Keratinocyte (primary cell): Measurements from ENCODE around the gene H2AZ2. TPM values are rescaled to one million over a fixed set of nuclear protein-coding genes. Genes with fewer than 3 reads are reported as not detected.

Source experiments
- DNase-seq: peaks from one replicate; pipeline ENCODE4 v3.0.0-alpha.2; 2011; ENCODE audit warnings: low read depth, missing footprints, low spot score
- FAIRE-seq: peaks from 2 replicates; lab custom pipeline; 2011; peaks lifted over from hg19 to GRCh38; lab: Jason Lieb, UNC
- H2AFZ ChIP-seq: 2 replicates; pipeline ENCODE4 v1.6.0; 2012; ENCODE audit warnings: low read length, control low read depth, inconsistent platforms; ENCODE audit not compliant: control insufficient read depth
- H3K27ac ChIP-seq: 2 replicates; pipeline ENCODE4 v1.5.1; 2011; ENCODE audit warnings: low read length; ENCODE audit not compliant: control insufficient read depth, insufficient read depth
- H3K27me3 ChIP-seq: 3 replicates; pipeline ENCODE4 v1.6.0; 2011; ENCODE audit warnings: low read length; ENCODE audit not compliant: control insufficient read depth, insufficient read depth; ENCODE audit errors: extremely low read depth
- H3K36me3 ChIP-seq, 2 experiments: 2 replicates in 1 of 2; 3 replicates in 1 of 2; pipeline ENCODE4 v1.5.1; 2011; ENCODE audit warnings: low read length in 2 of 2, mild to moderate bottlenecking in 1 of 2; ENCODE audit not compliant: control insufficient read depth in 2 of 2, insufficient read depth in 2 of 2; ENCODE audit errors: extremely low read depth in 1 of 2
- H3K4me1 ChIP-seq: 3 replicates; pipeline ENCODE4 v1.5.1; 2011; ENCODE audit warnings: low read length; ENCODE audit not compliant: control insufficient read depth, insufficient read depth; ENCODE audit errors: extremely low read depth
- H3K4me2 ChIP-seq: 3 replicates; pipeline ENCODE4 v1.6.0; 2011; ENCODE audit warnings: low read depth, low read length; ENCODE audit not compliant: control insufficient read depth, insufficient read depth; ENCODE audit errors: extremely low read depth
- H3K4me3 ChIP-seq, 3 experiments: fragments of 200-600 bp in 1 of 3; sonication (generic) in 1 of 3; 2 replicates in 2 of 3; 3 replicates in 1 of 3; pipeline ENCODE4 v1.5.1; 2011 to 2016; ENCODE audit warnings: low read length in 3 of 3, mild to moderate bottlenecking in 3 of 3, control low read depth in 2 of 3, inconsistent platforms in 1 of 3, low read depth in 1 of 3, mixed read lengths in 1 of 3, mixed run types in 1 of 3, moderate library complexity in 1 of 3; ENCODE audit not compliant: control insufficient read depth in 2 of 3, insufficient read depth in 2 of 3; ENCODE audit errors: extremely low read depth in 1 of 3
- H3K79me2 ChIP-seq: 2 replicates; pipeline ENCODE4 v1.6.0; 2012; ENCODE audit warnings: low read length; ENCODE audit not compliant: control insufficient read depth, insufficient read depth
- H3K9ac ChIP-seq: 3 replicates; pipeline ENCODE4 v1.6.0; 2011; ENCODE audit warnings: low read length; ENCODE audit not compliant: control insufficient read depth, insufficient read depth; ENCODE audit errors: extremely low read depth
- H3K9me1 ChIP-seq: 3 replicates; pipeline ENCODE4 v1.6.0; 2011; ENCODE audit warnings: low read length; ENCODE audit not compliant: control insufficient read depth, insufficient read depth; ENCODE audit errors: extremely low read depth
- H3K9me3 ChIP-seq: 2 replicates; pipeline ENCODE4 v1.5.1; 2012; ENCODE audit warnings: low read depth, low read length; ENCODE audit not compliant: control insufficient read depth
- H4K20me1 ChIP-seq: 3 replicates; pipeline ENCODE4 v1.6.0; 2011; ENCODE audit warnings: low read length; ENCODE audit not compliant: control insufficient read depth, insufficient read depth; ENCODE audit errors: extremely low read depth
- EZH2 ChIP-seq: IDR thresholded peaks from one replicate; pipeline ENCODE4 v1.6.1; 2012; ENCODE audit warnings: inconsistent platforms, mild to moderate bottlenecking, low read length, moderate library complexity
- dilution Hi-C: fragments of 300-500 bp; cut with MboI; formaldehyde crosslinking; loops from one replicate; pipeline ENCODE4 v1.7.0; 2020; ENCODE audit warnings: low sequenced_read_pairs; ENCODE audit not compliant: extremely low pct_ligation_motif_present
- polyA plus RNA-seq, 5 experiments: library from polyadenylated mRNA; depleted of rRNA in 3 of 5; stranded (reverse) in 3 of 5; stranded (forward) in 1 of 5; unstranded in 1 of 5; fragments of >200 nt; gene quantifications; 1 replicate in 1 of 5; 2 replicates in 3 of 5; 3 replicates in 1 of 5; pipeline versions ENCODE4 v1.2.1 to v1.2.3, GENCODE V29; 2011 to 2012; ENCODE audit warnings: missing spikeins in 2 of 5, low read depth in 1 of 5, low replicate concordance in 1 of 5
- TF ChIP-seq, protein P1 (sequence below), 3 experiments: IDR thresholded peaks in 1 of 3; conservative IDR thresholded peaks in 1 of 3; optimal IDR thresholded peaks in 1 of 3; 2 replicates in 2 of 3; 3 replicates in 1 of 3; pipeline versions ENCODE3 to v1.5.1; 2011; ENCODE audit warnings: low read length in 3 of 3, mild to moderate bottlenecking in 3 of 3, moderate library complexity in 2 of 3, control low read depth in 1 of 3, inconsistent platforms in 1 of 3; ENCODE audit not compliant: insufficient read depth in 2 of 3; ENCODE audit errors: extremely low read depth in 1 of 3

H2AZ2 gene
- polyA plus RNA-seq, 1 donor (not counting 4 experiments of a cell fraction or from before 2014, with no cell fraction given): 131 TPM

DNA sequence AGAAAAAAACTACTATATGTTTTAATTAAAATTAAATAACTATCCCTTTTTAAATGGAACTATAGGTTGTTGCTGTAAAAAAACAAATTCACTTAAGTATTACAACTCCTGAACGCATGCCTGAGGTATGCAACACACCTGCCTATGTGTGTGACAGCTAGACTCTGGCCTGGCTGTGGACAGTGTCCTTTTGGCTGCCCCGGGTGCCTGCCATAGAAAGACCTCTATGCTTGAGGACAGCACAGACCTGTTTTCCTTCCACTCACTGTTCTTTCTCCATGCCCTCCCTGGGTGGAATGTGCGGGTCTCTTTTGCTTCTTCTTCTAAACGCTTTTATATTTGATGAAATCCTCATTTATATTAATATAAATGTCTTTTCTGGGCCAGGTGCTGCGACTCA, 57.9 kb downstream of the H2AZ2 start:
- Histone ChIP-seq H3K4me1 (no peaks in the 10 kb centered on the region), H3K79me2 (no peaks in the 10 kb centered on the region), H3K36me3 (no peaks in the 10 kb centered on the region), H3K9ac (no peak overlapping the region), H2AFZ (no peak overlapping the region), H3K27me3 (no peaks in the 10 kb centered on the region), H3K4me3 (no peak overlapping the region), H3K27ac (no peak overlapping the region), H4K20me1 (no peaks in the 10 kb centered on the region), H3K4me2 (no peak overlapping the region), H3K9me1 (no peaks in the 10 kb centered on the region), H3K9me3 (no peaks in the 10 kb centered on the region)
- dilution Hi-C loops: no loop called here
- DNase-seq (no peak), FAIRE-seq (no peak)
- TF ChIP-seq, protein P1, sequence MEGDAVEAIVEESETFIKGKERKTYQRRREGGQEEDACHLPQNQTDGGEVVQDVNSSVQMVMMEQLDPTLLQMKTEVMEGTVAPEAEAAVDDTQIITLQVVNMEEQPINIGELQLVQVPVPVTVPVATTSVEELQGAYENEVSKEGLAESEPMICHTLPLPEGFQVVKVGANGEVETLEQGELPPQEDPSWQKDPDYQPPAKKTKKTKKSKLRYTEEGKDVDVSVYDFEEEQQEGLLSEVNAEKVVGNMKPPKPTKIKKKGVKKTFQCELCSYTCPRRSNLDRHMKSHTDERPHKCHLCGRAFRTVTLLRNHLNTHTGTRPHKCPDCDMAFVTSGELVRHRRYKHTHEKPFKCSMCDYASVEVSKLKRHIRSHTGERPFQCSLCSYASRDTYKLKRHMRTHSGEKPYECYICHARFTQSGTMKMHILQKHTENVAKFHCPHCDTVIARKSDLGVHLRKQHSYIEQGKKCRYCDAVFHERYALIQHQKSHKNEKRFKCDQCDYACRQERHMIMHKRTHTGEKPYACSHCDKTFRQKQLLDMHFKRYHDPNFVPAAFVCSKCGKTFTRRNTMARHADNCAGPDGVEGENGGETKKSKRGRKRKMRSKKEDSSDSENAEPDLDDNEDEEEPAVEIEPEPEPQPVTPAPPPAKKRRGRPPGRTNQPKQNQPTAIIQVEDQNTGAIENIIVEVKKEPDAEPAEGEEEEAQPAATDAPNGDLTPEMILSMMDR (optimal IDR thresholded peaks at IDR 0.05 in 1 of 3, IDR thresholded peaks at IDR 0.05 in 1 of 3, conservative IDR thresholded peaks at IDR 0.05 in 1 of 3; ENCODE audit: extremely low read depth in 1 of 3, insufficient read depth in 2 of 3, low read length in 3 of 3): no peak
- no peak for TF ChIP-seq EZH2

DNA sequence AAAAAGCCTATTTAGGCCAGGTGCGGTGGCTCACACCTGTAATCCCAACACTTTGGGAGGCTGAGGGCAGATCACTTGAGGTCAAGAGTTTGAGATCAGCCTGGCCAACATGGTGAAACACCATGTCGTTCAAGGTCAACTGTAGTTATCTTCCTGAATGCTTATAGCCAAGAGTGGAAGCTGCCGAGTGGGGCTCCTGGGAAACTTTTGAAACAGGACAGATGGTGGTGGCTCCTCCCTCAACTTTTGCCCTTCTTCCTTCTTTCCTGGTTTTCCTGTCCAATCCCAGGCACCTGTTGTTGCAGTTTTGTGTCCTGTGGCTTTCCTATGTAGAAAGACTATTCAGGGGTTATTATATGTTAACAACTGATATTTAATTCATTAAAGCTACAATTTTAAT, 60.1 kb downstream of the H2AZ2 start:
- H3K4me1 ChIP-seq: no peaks in the 10 kb centered on the region
- H3K4me3 ChIP-seq: no peak overlapping the region
- no peaks in the 10 kb centered on the region for H3K36me3 ChIP-seq
- no peak for DNase-seq
- no peak for FAIRE-seq
- H2AFZ ChIP-seq: no peak overlapping the region
- no peak overlapping the region for H3K9ac ChIP-seq
- no peak overlapping the region for H3K27ac ChIP-seq
- dilution Hi-C loops: no loop called here
- H4K20me1 ChIP-seq: no peaks in the 10 kb centered on the region
- no peaks in the 10 kb centered on the region for H3K27me3 ChIP-seq
- H3K79me2 ChIP-seq: no peaks in the 10 kb centered on the region
- no peak for TF ChIP-seq EZH2
- TF ChIP-seq, protein P1 (optimal IDR thresholded peaks at IDR 0.05 in 1 of 3, IDR thresholded peaks at IDR 0.05 in 1 of 3, conservative IDR thresholded peaks at IDR 0.05 in 1 of 3; ENCODE audit: extremely low read depth in 1 of 3, insufficient read depth in 2 of 3, low read length in 3 of 3): no peak
- peaks cover 5% of the 10 kb centered on the region for H3K9me3 ChIP-seq
- H3K9me1 ChIP-seq: no peaks in the 10 kb centered on the region
- H3K4me2 ChIP-seq: no peak overlapping the region
